Activated CD8-positive, alpha-beta memory T cell treated with anti-CD3 and anti-CD28 coated beads, Interleukin-2, amount 50 U/mL, for 48 hours (primary cell): ENCODE data around the gene SLX4IP.

ENCODE experiments used
- DNase-seq: peaks from one replicate; pipeline ENCODE4 v3.0.0-alpha.2; 2020

SLX4IP gene

GRCh38 chr20:10498200-10498599, 63.1 kb downstream of the SLX4IP start:
- DNase-seq: no peak

GRCh38 chr20:10501402-10501801, 66.3 kb downstream of the SLX4IP start:
- DNase-seq: no peak

- no peak for DNase-seq
These were observed 67.0 kb downstream of the SLX4IP start for GRCh38 chr20:10502098-10502526.

- no peak for DNase-seq
These were observed 69.5 kb downstream of the SLX4IP start for GRCh38 chr20:10504608-10504993.

GRCh38 chr20:10504994-10505730, 70.1 kb downstream of the SLX4IP start:
- no peak for DNase-seq

- no peak for DNase-seq
These were observed 70.7 kb downstream of the SLX4IP start for GRCh38 chr20:10505827-10506226.

- DNase-seq: no peak
These were observed 71.9 kb downstream of the SLX4IP start for GRCh38 chr20:10507052-10507451.

GRCh38 chr20:10508060-10508459, 73.0 kb downstream of the SLX4IP start:
- DNase-seq: no peak

- DNase-seq: no peak
These were observed 73.6 kb downstream of the SLX4IP start for GRCh38 chr20:10508468-10509251.

GRCh38 chr20:10509376-10509775, 74.3 kb downstream of the SLX4IP start:
- DNase-seq: no peak

- no peak for DNase-seq
These were observed 75.1 kb downstream of the SLX4IP start for GRCh38 chr20:10510216-10510615.

- no peak for DNase-seq
These were observed 76.0 kb downstream of the SLX4IP start for GRCh38 chr20:10511170-10511508.

- peak; percentile 77 for DNase-seq
These were observed 76.6 kb downstream of the SLX4IP start for GRCh38 chr20:10511509-10512251.

GRCh38 chr20:10513061-10513460, 78.0 kb downstream of the SLX4IP start:
- DNase-seq: no peak

GRCh38 chr20:10513931-10514575, 78.9 kb downstream of the SLX4IP start:
- DNase-seq: no peak

- DNase-seq: no peak
These were observed 81.4 kb downstream of the SLX4IP start for GRCh38 chr20:10516529-10516928.

GRCh38 chr20:10519361-10520046, 84.4 kb downstream of the SLX4IP start:
- DNase-seq: no peak

- no peak for DNase-seq
These were observed 85.4 kb downstream of the SLX4IP start for GRCh38 chr20:10520528-10520927.

- DNase-seq: no peak
These were observed 86.1 kb downstream of the SLX4IP start for GRCh38 chr20:10521068-10521831.

GRCh38 chr20:10521836-10522235, 86.7 kb downstream of the SLX4IP start:
- DNase-seq: no peak

- no peak for DNase-seq
These were observed 87.2 kb downstream of the SLX4IP start for GRCh38 chr20:10522328-10522727.

- no peak for DNase-seq
These were observed 88.3 kb downstream of the SLX4IP start for GRCh38 chr20:10523443-10523842.
